Thoracic aorta (tissue), 2 donors: ENCODE results near the gene VNN1. TPM values are rescaled to one million over a fixed set of nuclear protein-coding genes. Genes with fewer than 3 reads are reported as not detected.
A peak's percentile ranks its signal among the peaks of the same experiment; 100 is the strongest.

Experiments used
- ATAC-seq: fragments of 150-250 bp; one replicate; pipeline ENCODE4 v1.8.0; 2017; ENCODE audit warnings: low read depth; ENCODE audit not compliant: insufficient number of reproducible peaks, low FRiP score
- DNase-seq: peaks from one replicate; pipeline ENCODE4 v3.0.0-alpha.2; 2020; ENCODE audit warnings: low spot score
- H3K27ac ChIP-seq, 2 donors: fragments of 200-600 bp; sonication (generic); 1 replicate in 1 of 2; 2 replicates in 1 of 2; pipeline ENCODE4 v1.5.1; 2016; ENCODE audit warnings: mild to moderate bottlenecking in 2 of 2, moderate library complexity in 2 of 2
- H3K27me3 ChIP-seq: fragments of 200-600 bp; sonication (generic); replicated peaks from 2 replicates; pipeline ENCODE4 v1.6.0; 2016; ENCODE audit warnings: mild to moderate bottlenecking; ENCODE audit not compliant: insufficient read depth
- H3K36me3 ChIP-seq: fragments of 200-600 bp; sonication (generic); one replicate; pipeline ENCODE4 v1.5.1; 2016
- H3K4me1 ChIP-seq, 2 donors: fragments of 200-600 bp; sonication (generic); 1 replicate in 1 of 2; 2 replicates in 1 of 2; pipeline versions ENCODE4 v1.5.1 to v1.6.0; 2016; ENCODE audit warnings: low read depth in 2 of 2, mild to moderate bottlenecking in 1 of 2; ENCODE audit not compliant: control insufficient read depth in 1 of 2
- H3K4me3 ChIP-seq: fragments of 200-600 bp; sonication (generic); 2 replicates; pipeline ENCODE4 v1.5.1; 2016; ENCODE audit warnings: mild to moderate bottlenecking
- H3K9me3 ChIP-seq: fragments of 200-600 bp; sonication (generic); 2 replicates; pipeline ENCODE4 v1.5.1; 2016
- CTCF ChIP-seq: fragments of 200-600 bp; sonication (generic); IDR thresholded peaks from one replicate; pipeline ENCODE4 v1.5.1; 2019; ENCODE audit warnings: antibody characterized with exemption
- total RNA-seq, 2 donors: library from RNA; depleted of rRNA; stranded (reverse); fragments of >200 nt; gene quantifications; one replicate each; pipeline versions ENCODE4 v1.1.0 to v1.2.3, GENCODE V29; 2016

Gene VNN1
- total RNA-seq, 2 donors from 2014 or later, result 1.3 to 3.8 TPM

- H3K36me3 ChIP-seq, result no peaks in the 10 kb centered on the region
- H3K4me3 ChIP-seq, result no peak overlapping the region
- H3K27me3 ChIP-seq, result no peaks in the 10 kb centered on the region
- TF ChIP-seq CTCF, result no peak
- no peaks in the 10 kb centered on the region for H3K9me3 ChIP-seq
- ATAC-seq, result no peak
- DNase-seq, result no peak
- H3K27ac ChIP-seq, result no peak overlapping the region
- no peaks in the 10 kb centered on the region for H3K4me1 ChIP-seq
Measured at GRCh38 chr6:132746048-132746447, 32.2 kb upstream of the VNN1 start.

- H3K4me1 ChIP-seq, result no peaks in the 10 kb centered on the region
- H3K4me3 ChIP-seq, result no peak overlapping the region
Measured at GRCh38 chr6:132742495-132742894, 28.6 kb upstream of the VNN1 start.

GRCh38 chr6:132741281-132741680 is 27.4 kb upstream of the VNN1 start:
- Histone ChIP-seq H3K4me3 (no peak overlapping the region), H3K27ac (no peak overlapping the region), H3K36me3 (no peaks in the 10 kb centered on the region), H3K27me3 (no peaks in the 10 kb centered on the region), H3K4me1 (no peaks in the 10 kb centered on the region), H3K9me3 (no peaks in the 10 kb centered on the region)
- DNase-seq (no peak), ATAC-seq (no peak)
- TF ChIP-seq CTCF, result no peak

More at GRCh38 chr6:132742495-132742894, 28.6 kb upstream of the VNN1 start:
- ATAC-seq (no peak), DNase-seq (no peak)
- Histone ChIP-seq H3K9me3 (no peaks in the 10 kb centered on the region), H3K27ac (no peak overlapping the region), H3K36me3 (no peaks in the 10 kb centered on the region), H3K27me3 (no peaks in the 10 kb centered on the region)
- TF ChIP-seq CTCF, result no peak

GRCh38 chr6:132736239-132736638 is 22.4 kb upstream of the VNN1 start:
- no peak for ATAC-seq
- DNase-seq, result no peak

GRCh38 chr6:132734694-132735236 is 20.9 kb upstream of the VNN1 start:
- H3K9me3 ChIP-seq, result no peaks in the 10 kb centered on the region
- no peaks in the 10 kb centered on the region for H3K27me3 ChIP-seq
- peak; percentile 42 for ATAC-seq
- H3K27ac ChIP-seq, result no peak overlapping the region
- no peak overlapping the region for H3K4me3 ChIP-seq
- no peaks in the 10 kb centered on the region for H3K36me3 ChIP-seq
- peaks cover 5 to 8% of the 10 kb centered on the region in 2 donors for H3K4me1 ChIP-seq
- DNase-seq, result no peak
- TF ChIP-seq CTCF, result no peak

More at GRCh38 chr6:132736239-132736638, 22.4 kb upstream of the VNN1 start:
- Histone ChIP-seq H3K27ac (no peak overlapping the region), H3K36me3 (no peaks in the 10 kb centered on the region), H3K4me1 (peaks cover 5 to 8% of the 10 kb centered on the region in 2 donors), H3K27me3 (no peaks in the 10 kb centered on the region), H3K9me3 (no peaks in the 10 kb centered on the region), H3K4me3 (no peak overlapping the region)
- no peak for TF ChIP-seq CTCF
